Inflammatory macrophage treated with lipopolysaccharide for 4 hours (primary cell): Measurements from ENCODE around the gene TMEFF2.
"Not testable (repeated sequence)": the region's sequence is repeated elsewhere in the genome, so short reads cannot be mapped to it uniquely, and the experiment has no call there.

Source experiments
- DNase-seq: peaks from one replicate; pipeline ENCODE4 v3.0.0-alpha.2; 2020

TMEFF2 gene

GRCh38 chr2:191927319-191927867 lies 267.3 kb downstream of the TMEFF2 start:
- no peak for DNase-seq

GRCh38 chr2:191926671-191927070 lies 268.1 kb downstream of the TMEFF2 start:
- DNase-seq: no peak

- DNase-seq: no peak
Measured at GRCh38 chr2:191923652-191923997, 271.1 kb downstream of the TMEFF2 start.

- DNase-seq: peak; percentile 51
Measured at GRCh38 chr2:191922736-191923651, 271.7 kb downstream of the TMEFF2 start.

GRCh38 chr2:191921650-191922049 lies 273.1 kb downstream of the TMEFF2 start:
- DNase-seq: not testable (repeated sequence)

GRCh38 chr2:191920502-191920901 lies 274.2 kb downstream of the TMEFF2 start:
- no peak for DNase-seq

GRCh38 chr2:191917967-191918651 lies 276.6 kb downstream of the TMEFF2 start:
- no peak for DNase-seq

GRCh38 chr2:191917430-191917881 lies 277.3 kb downstream of the TMEFF2 start:
- no peak for DNase-seq

- DNase-seq: no peak
Measured at GRCh38 chr2:191916826-191917225, 277.9 kb downstream of the TMEFF2 start.

GRCh38 chr2:191915750-191916149 lies 279.0 kb downstream of the TMEFF2 start:
- DNase-seq: no peak

- DNase-seq: no peak
Measured at GRCh38 chr2:191913796-191914195, 280.9 kb downstream of the TMEFF2 start.

- no peak for DNase-seq
Measured at GRCh38 chr2:191912764-191913163, 282.0 kb downstream of the TMEFF2 start.

GRCh38 chr2:191910518-191910917 lies 284.2 kb downstream of the TMEFF2 start:
- DNase-seq: peak; percentile 50

- DNase-seq: no peak
Measured at GRCh38 chr2:191908874-191909273, 285.9 kb downstream of the TMEFF2 start.

GRCh38 chr2:191907545-191907944 lies 287.2 kb downstream of the TMEFF2 start:
- no peak for DNase-seq

- no peak for DNase-seq
Measured at GRCh38 chr2:191907091-191907490, 287.6 kb downstream of the TMEFF2 start.

- no peak for DNase-seq
Measured at GRCh38 chr2:191905336-191905735, 289.4 kb downstream of the TMEFF2 start.

GRCh38 chr2:191901031-191901430 lies 293.7 kb downstream of the TMEFF2 start:
- no peak for DNase-seq

- no peak for DNase-seq
Measured at GRCh38 chr2:191899410-191899809, 295.3 kb downstream of the TMEFF2 start.
